GM12864 (cell line): ENCODE results near the gene SAA4.

Experiments
- DNase-seq: peaks from one replicate; pipeline ENCODE4 v3.0.0-alpha.2; 2011; ENCODE audit warnings: low read depth
- H3K4me3 ChIP-seq: 2 replicates; pipeline ENCODE4 v1.5.1; 2011; ENCODE audit warnings: mild to moderate bottlenecking, low read depth, low read length, control low read depth
- TF ChIP-seq, protein P1 (sequence below): IDR thresholded peaks from 2 replicates; pipeline ENCODE4 v1.5.1; 2011; ENCODE audit warnings: low read depth, mild to moderate bottlenecking, moderate library complexity, low read length, control low read depth, inconsistent platforms; ENCODE audit errors: missing control alignments

The SAA4 gene, protein sequence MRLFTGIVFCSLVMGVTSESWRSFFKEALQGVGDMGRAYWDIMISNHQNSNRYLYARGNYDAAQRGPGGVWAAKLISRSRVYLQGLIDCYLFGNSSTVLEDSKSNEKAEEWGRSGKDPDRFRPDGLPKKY

DNA sequence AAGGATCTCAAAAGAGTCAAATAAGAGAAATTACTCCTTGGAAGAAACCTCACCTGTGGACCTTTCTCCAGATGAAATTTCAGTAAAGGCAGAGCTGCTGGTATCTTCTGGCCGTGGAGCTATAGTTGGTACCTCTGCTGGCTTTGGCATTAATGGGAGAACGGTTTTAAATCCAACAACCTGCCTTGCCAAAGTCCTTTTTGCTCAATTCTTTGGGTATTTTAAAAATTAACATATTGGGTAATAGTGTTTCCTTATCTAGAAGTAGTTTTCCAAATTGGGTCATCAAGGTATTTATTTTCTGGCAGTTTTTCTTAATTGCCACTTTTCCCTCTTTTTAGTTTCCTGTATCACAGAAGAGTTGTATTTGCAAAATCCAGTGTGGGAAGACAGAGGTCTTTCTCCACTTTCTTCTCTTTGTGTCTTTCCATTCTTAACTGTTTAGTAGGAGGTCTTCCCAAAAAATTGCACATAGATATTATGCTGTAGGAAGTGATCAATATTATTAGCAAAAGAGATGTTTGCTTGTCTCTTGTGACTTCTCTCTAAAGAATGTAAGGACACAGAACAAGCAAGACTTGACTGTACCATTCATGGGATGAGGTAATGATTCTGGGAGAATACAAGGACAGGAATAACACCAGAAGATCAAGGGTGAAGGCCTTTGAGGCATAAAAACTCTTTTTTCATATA lies at the start of gene SAA4:
Gene SAA4 (minus strand): TSS at position 139 of the 693 bp plus-strand sequence. CDS start 876 bp downstream, outside the sequence.
- no peak for DNase-seq

DNA sequence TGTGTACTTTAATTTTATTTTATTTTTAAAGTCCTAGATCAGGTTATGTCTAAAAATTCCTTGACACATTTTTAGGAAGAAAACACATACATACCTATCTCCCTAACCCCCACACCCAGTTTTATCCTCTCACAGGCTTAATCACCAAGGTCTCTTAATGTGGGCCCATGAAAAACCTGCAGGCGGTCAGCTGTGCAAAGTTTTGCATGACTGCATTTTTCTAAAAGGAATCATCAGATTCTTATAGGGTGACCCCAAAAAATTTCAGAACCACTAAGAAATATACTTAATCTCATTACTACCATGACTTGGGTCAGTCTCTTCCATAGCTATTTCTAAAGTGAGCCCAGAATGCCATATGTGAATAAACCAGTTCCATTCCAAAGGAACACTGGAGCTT lies 49.2 kb upstream of the SAA4 start:
- DNase-seq, result no peak
- TF ChIP-seq, protein P1, sequence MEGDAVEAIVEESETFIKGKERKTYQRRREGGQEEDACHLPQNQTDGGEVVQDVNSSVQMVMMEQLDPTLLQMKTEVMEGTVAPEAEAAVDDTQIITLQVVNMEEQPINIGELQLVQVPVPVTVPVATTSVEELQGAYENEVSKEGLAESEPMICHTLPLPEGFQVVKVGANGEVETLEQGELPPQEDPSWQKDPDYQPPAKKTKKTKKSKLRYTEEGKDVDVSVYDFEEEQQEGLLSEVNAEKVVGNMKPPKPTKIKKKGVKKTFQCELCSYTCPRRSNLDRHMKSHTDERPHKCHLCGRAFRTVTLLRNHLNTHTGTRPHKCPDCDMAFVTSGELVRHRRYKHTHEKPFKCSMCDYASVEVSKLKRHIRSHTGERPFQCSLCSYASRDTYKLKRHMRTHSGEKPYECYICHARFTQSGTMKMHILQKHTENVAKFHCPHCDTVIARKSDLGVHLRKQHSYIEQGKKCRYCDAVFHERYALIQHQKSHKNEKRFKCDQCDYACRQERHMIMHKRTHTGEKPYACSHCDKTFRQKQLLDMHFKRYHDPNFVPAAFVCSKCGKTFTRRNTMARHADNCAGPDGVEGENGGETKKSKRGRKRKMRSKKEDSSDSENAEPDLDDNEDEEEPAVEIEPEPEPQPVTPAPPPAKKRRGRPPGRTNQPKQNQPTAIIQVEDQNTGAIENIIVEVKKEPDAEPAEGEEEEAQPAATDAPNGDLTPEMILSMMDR, result no peak
- no peak overlapping the region for H3K4me3 ChIP-seq

More for the DNA sequence above, at the start of gene SAA4:
- no peak within 1 kb of the TSS for H3K4me3 ChIP-seq
- TF ChIP-seq, protein P1, result no peak

DNA sequence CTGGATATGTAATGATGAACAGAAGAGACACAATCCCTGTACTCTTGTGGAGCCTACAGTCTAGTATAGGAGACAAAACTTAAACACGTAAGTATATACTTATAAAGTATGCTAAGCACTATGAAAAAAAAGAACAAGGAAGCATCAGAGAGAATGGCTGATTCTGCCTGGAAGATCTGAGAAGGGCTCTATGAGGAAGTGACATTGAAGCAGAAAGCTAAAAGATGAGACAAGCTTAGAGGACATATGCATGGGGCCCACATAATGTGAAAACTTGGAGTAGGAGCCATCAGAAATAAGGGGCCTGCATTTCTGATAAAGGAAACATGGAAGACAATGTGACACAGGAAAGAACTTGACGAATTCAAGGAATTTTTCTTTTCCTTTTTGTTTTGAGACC lies 46.0 kb upstream of the SAA4 start:
- no peak for DNase-seq

DNA sequence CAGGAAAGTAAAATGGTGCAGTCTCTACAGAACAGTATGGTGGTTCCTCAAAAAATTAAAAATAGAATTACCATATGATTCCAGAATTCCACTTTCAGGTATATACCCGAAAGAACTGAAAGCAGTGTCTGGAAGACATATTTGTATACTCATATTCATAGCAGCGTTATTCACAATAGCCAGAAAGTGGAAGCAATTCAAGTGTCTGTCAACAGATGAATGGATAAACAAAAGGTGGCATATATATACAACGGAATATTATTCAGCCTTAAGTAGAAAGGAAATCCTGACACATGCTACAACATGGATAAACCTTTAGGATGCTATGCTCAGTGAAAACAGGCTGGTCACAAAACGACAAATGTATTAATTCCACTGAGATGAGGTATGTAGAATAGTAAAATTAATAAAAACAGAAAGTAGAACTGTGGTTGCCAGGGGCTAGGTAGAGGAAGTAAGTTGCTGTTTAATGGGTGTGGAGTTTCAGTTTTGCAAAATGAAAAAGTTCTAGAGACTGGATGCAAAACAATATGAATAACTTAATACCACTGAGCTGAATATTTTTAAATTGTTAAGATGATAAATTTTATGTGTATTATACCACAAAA lies 43.9 kb upstream of the SAA4 start:
- TF ChIP-seq, protein P1, result no peak
- no peak overlapping the region for H3K4me3 ChIP-seq
- no peak for DNase-seq

More for the DNA sequence above, 46.0 kb upstream of the SAA4 start:
- TF ChIP-seq, protein P1, result no peak
- H3K4me3 ChIP-seq, result no peak overlapping the region

DNA sequence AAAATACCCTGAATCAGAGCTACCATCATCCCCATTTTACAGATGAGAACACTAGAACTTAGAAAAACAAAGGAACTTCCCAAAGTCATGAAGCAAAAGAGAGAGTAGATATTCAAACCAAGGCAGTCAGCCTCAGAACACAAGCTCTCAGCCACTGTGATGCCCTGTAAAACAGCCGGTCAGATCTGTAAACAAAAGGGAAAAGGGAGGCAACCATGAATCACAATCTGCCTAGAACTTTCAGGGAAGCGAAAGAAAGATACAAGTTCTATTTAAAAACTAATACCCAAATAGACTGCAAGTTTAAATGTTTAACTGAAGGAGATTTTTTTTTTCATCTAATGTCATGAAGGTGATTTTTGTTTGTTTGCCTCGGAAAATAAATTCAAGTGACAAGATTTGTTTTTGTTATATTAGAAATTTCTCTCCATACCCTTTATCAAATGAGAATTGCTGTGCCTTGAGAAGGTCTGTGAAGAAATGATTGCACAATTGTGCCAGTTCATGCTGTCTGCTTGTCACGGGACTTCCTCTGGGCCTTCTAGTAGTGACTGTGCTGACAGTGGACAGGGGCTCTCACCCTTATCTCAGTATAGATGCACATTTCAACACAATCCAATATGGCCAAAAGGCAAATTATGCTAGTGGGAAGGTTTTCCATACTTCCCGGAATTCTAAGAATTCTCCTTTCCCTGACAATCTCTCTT lies 41.1 kb upstream of the SAA4 start:
- no peak overlapping the region for H3K4me3 ChIP-seq
- TF ChIP-seq, protein P1, result no peak
- DNase-seq, result no peak

DNA sequence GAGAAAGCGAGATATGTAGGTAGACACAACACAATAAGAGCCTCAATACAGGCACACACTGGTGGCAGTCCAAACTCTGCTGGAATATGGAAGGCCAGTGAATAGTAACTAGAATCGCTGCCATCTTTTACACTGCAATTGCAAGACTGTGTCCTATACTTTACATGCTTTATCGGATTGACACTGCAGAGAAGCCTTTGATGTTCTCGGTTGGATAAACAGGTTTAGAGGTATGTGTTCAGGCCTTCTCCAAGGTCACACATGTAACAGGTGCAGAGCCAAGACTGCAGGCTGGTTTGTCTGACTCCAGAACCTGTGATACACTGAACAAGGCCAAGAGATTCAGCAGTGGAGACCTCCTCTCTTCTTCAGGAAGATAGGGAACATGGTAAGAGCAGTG lies 34.6 kb upstream of the SAA4 start:
- no peak overlapping the region for H3K4me3 ChIP-seq
- no peak for DNase-seq
- TF ChIP-seq, protein P1, result no peak
